ENCODE data around the gene APIP. TPM values are rescaled to one million over a fixed set of nuclear protein-coding genes. Genes with fewer than 3 reads are reported as not detected.
"Not testable (repeated sequence)": the region's sequence is repeated elsewhere in the genome, so short reads cannot be mapped to it uniquely, and the experiment has no call there.

APIP gene
- total RNA-seq, 1 donor from 2014 or later: 29.6 TPM

- not testable (repeated sequence) for H3K27ac Mint-ChIP-seq, DNase-seq, H3K27me3 Mint-ChIP-seq, H3K9me3 Mint-ChIP-seq, H3K4me3 Mint-ChIP-seq
- intact Hi-C loops (cut with micrococcal nuclease): loop anchor here (10.0 kb wide), 1 partner anchor 1659 kb away; the partner anchor contains the start of gene HIPK3
- Mint-ChIP-seq H3K36me3 (ENCODE audit: low read depth) (peaks cover 18% of the 10 kb centered on the region), H3K4me1 (peaks cover 22% of the 10 kb centered on the region)
These were observed 2.6 kb downstream of the APIP start for GRCh38 chr11:34913556-34913955.

- no peaks in the 10 kb centered on the region for H3K9me3 Mint-ChIP-seq
- no peaks in the 10 kb centered on the region for H3K27me3 Mint-ChIP-seq
- intact Hi-C loops (cut with micrococcal nuclease): loop anchor here (10.0 kb wide), 1 partner anchor 1657 kb away; the partner anchor contains the start of gene HIPK3
- peaks cover 13% of the 10 kb centered on the region for H3K4me1 Mint-ChIP-seq
- H3K4me3 Mint-ChIP-seq: no peak overlapping the region
- DNase-seq: no peak
- peaks cover 15% of the 10 kb centered on the region for H3K36me3 Mint-ChIP-seq (ENCODE audit: low read depth)
- no peak overlapping the region for H3K27ac Mint-ChIP-seq
These were observed 4.5 kb downstream of the APIP start for GRCh38 chr11:34911676-34912075.

- H3K9me3 Mint-ChIP-seq: no peaks in the 10 kb centered on the region
- intact Hi-C loops (cut with micrococcal nuclease): loop anchor here (10.0 kb wide), 1 partner anchor 1656 kb away; the partner anchor contains the start of gene HIPK3
- H3K4me3 Mint-ChIP-seq: no peak overlapping the region
- peaks cover 12% of the 10 kb centered on the region for H3K4me1 Mint-ChIP-seq
- DNase-seq: no peak
- H3K27ac Mint-ChIP-seq: no peak overlapping the region
- no peaks in the 10 kb centered on the region for H3K27me3 Mint-ChIP-seq
- H3K36me3 Mint-ChIP-seq (ENCODE audit: low read depth): peaks cover 15% of the 10 kb centered on the region
These were observed 5.4 kb downstream of the APIP start for GRCh38 chr11:34910817-34911216.

GRCh38 chr11:34909955-34910354 is 6.2 kb downstream of the APIP start:
- Mint-ChIP-seq H3K36me3 (ENCODE audit: low read depth) (peaks cover 12% of the 10 kb centered on the region), H3K4me3 (no peak overlapping the region), H3K27ac (no peak overlapping the region), H3K4me1 (peaks cover 4% of the 10 kb centered on the region), H3K27me3 (no peaks in the 10 kb centered on the region), H3K9me3 (peaks cover under 1% of the 10 kb centered on the region)
- intact Hi-C loops (cut with micrococcal nuclease): loop anchor here (10.0 kb wide), 1 partner anchor 1655 kb away; the partner anchor contains the start of gene HIPK3
- DNase-seq: no peak

- Mint-ChIP-seq H3K27ac (no peak overlapping the region), H3K4me1 (peaks cover 4% of the 10 kb centered on the region), H3K9me3 (peaks cover 6% of the 10 kb centered on the region), H3K36me3 (ENCODE audit: low read depth) (peaks cover 17% of the 10 kb centered on the region), H3K27me3 (no peaks in the 10 kb centered on the region), H3K4me3 (no peak overlapping the region)
- intact Hi-C loops (cut with micrococcal nuclease): no loop called here
- no peak for DNase-seq
These were observed 6.8 kb downstream of the APIP start for GRCh38 chr11:34909415-34909814.

GRCh38 chr11:34907934-34908593 is 8.1 kb downstream of the APIP start:
- Mint-ChIP-seq H3K9me3 (peaks cover 8% of the 10 kb centered on the region), H3K27ac (no peak overlapping the region), H3K4me1 (no peaks in the 10 kb centered on the region), H3K27me3 (no peaks in the 10 kb centered on the region), H3K4me3 (no peak overlapping the region), H3K36me3 (ENCODE audit: low read depth) (peaks cover 20% of the 10 kb centered on the region)
- intact Hi-C loops (cut with micrococcal nuclease): no loop called here
- no peak for DNase-seq

- H3K36me3 Mint-ChIP-seq (ENCODE audit: low read depth): peaks cover 25% of the 10 kb centered on the region
- intact Hi-C loops (cut with micrococcal nuclease): no loop called here
- no peaks in the 10 kb centered on the region for H3K4me1 Mint-ChIP-seq
- no peaks in the 10 kb centered on the region for H3K27me3 Mint-ChIP-seq
- H3K27ac Mint-ChIP-seq: no peak overlapping the region
- no peak overlapping the region for H3K4me3 Mint-ChIP-seq
- no peak for DNase-seq
- peaks cover 8% of the 10 kb centered on the region for H3K9me3 Mint-ChIP-seq
These were observed 10.5 kb downstream of the APIP start for GRCh38 chr11:34905666-34906065.

GRCh38 chr11:34904421-34904955 is 11.7 kb downstream of the APIP start:
- Mint-ChIP-seq H3K36me3 (ENCODE audit: low read depth) (peaks cover 31% of the 10 kb centered on the region), H3K4me3 (no peak overlapping the region), H3K4me1 (no peaks in the 10 kb centered on the region), H3K27ac (no peak overlapping the region), H3K9me3 (peaks cover 15% of the 10 kb centered on the region), H3K27me3 (no peaks in the 10 kb centered on the region)
- DNase-seq: no peak
- intact Hi-C loops (cut with micrococcal nuclease): no loop called here

- peaks cover 43% of the 10 kb centered on the region for H3K36me3 Mint-ChIP-seq (ENCODE audit: low read depth)
- H3K4me3 Mint-ChIP-seq: no peak overlapping the region
- no peak overlapping the region for H3K27ac Mint-ChIP-seq
- DNase-seq: no peak
- no peaks in the 10 kb centered on the region for H3K27me3 Mint-ChIP-seq
- H3K4me1 Mint-ChIP-seq: no peaks in the 10 kb centered on the region
- peaks cover 26% of the 10 kb centered on the region for H3K9me3 Mint-ChIP-seq
- intact Hi-C loops (cut with micrococcal nuclease): no loop called here
These were observed 16.6 kb downstream of the APIP start for GRCh38 chr11:34899633-34900016.

GRCh38 chr11:34898474-34898873 is 17.7 kb downstream of the APIP start:
- peaks cover 35% of the 10 kb centered on the region for H3K36me3 Mint-ChIP-seq (ENCODE audit: low read depth)
- no peaks in the 10 kb centered on the region for H3K27me3 Mint-ChIP-seq
- H3K4me1 Mint-ChIP-seq: no peaks in the 10 kb centered on the region
- intact Hi-C loops (cut with micrococcal nuclease): no loop called here
- DNase-seq: no peak
- no peak overlapping the region for H3K27ac Mint-ChIP-seq
- peaks cover 22% of the 10 kb centered on the region for H3K9me3 Mint-ChIP-seq
- H3K4me3 Mint-ChIP-seq: no peak overlapping the region

GRCh38 chr11:34897171-34897870 is 18.9 kb downstream of the APIP start:
- Mint-ChIP-seq H3K27ac (no peak overlapping the region), H3K9me3 (peaks cover 22% of the 10 kb centered on the region), H3K27me3 (no peaks in the 10 kb centered on the region), H3K4me1 (no peaks in the 10 kb centered on the region), H3K36me3 (ENCODE audit: low read depth) (peaks cover 30% of the 10 kb centered on the region), H3K4me3 (no peak overlapping the region)
- peak; percentile 1 for DNase-seq
- intact Hi-C loops (cut with micrococcal nuclease): no loop called here

GRCh38 chr11:34896191-34896590 is 20.0 kb downstream of the APIP start:
- H3K9me3 Mint-ChIP-seq: peaks cover 22% of the 10 kb centered on the region
- DNase-seq; H3K4me1 Mint-ChIP-seq; H3K4me3 Mint-ChIP-seq; H3K27me3 Mint-ChIP-seq; intact Hi-C loops (cut with micrococcal nuclease); H3K27ac Mint-ChIP-seq: not testable (repeated sequence)
- peaks cover 24% of the 10 kb centered on the region for H3K36me3 Mint-ChIP-seq (ENCODE audit: low read depth)

GRCh38 chr11:34893416-34893815 is 22.8 kb downstream of the APIP start:
- H3K27me3 Mint-ChIP-seq: no peaks in the 10 kb centered on the region
- peaks cover 15% of the 10 kb centered on the region for H3K36me3 Mint-ChIP-seq (ENCODE audit: low read depth)
- H3K27ac Mint-ChIP-seq: no peak overlapping the region
- no peak for DNase-seq
- H3K4me3 Mint-ChIP-seq: no peak overlapping the region
- intact Hi-C loops (cut with micrococcal nuclease): no loop called here
- no peaks in the 10 kb centered on the region for H3K4me1 Mint-ChIP-seq
- peaks cover 12% of the 10 kb centered on the region for H3K9me3 Mint-ChIP-seq

GRCh38 chr11:34891611-34892010 is 24.6 kb downstream of the APIP start:
- Mint-ChIP-seq H3K36me3 (ENCODE audit: low read depth) (peaks cover 14% of the 10 kb centered on the region), H3K27me3 (no peaks in the 10 kb centered on the region), H3K4me1 (no peaks in the 10 kb centered on the region), H3K4me3 (no peak overlapping the region), H3K27ac (no peak overlapping the region), H3K9me3 (peaks cover 7% of the 10 kb centered on the region)
- peak; percentile 37 for DNase-seq
- intact Hi-C loops (cut with micrococcal nuclease): loop anchor here (1.0 kb wide), 1 partner anchor 305 kb away; no protein-coding TSS in a partner anchor

Data from activated CD4-positive, alpha-beta T cell treated with anti-CD3 and anti-CD28 coated beads, Interleukin-2, amount 10 ng/mL, durations not matched to agents 24 days and 14 days (primary cell).